Adipose tissue (tissue), 3 donors: ENCODE results near the gene CDC42EP5. TPM values are rescaled to one million over a fixed set of nuclear protein-coding genes. Genes with fewer than 3 reads are reported as not detected.
"Not testable (repeated sequence)": the region's sequence is repeated elsewhere in the genome, so short reads cannot be mapped to it uniquely, and the experiment has no call there.

Source experiments
- H3K27ac ChIP-seq: one replicate; pipeline ENCODE4 v1.5.1; 2013; ENCODE audit warnings: low read depth, low read length
- WGBS, 3 donors: extraction: QIAGEN DNeasy Blood & Tissue Kit; methylation state at CpG; one replicate each; pipeline ENCODE4 v1.1.7; 2013; 5-methylcytosine and 5-hydroxymethylcytosine counted together
- polyA plus RNA-seq, 3 donors: library from polyadenylated mRNA; stranded (reverse); fragments of 200-250 nt; gene quantifications; one replicate each; pipeline ENCODE4 v1.2.3, GENCODE V29; 2013
- donor health status: healthy with polysubstance abuse.
- donor health status: Bipolar disorder and iron deficiency.
- donor health status: healthy.

The CDC42EP5 gene
- polyA plus RNA-seq, 3 donors, result 17.1 to 37.7 (median 20.8) TPM

DNA sequence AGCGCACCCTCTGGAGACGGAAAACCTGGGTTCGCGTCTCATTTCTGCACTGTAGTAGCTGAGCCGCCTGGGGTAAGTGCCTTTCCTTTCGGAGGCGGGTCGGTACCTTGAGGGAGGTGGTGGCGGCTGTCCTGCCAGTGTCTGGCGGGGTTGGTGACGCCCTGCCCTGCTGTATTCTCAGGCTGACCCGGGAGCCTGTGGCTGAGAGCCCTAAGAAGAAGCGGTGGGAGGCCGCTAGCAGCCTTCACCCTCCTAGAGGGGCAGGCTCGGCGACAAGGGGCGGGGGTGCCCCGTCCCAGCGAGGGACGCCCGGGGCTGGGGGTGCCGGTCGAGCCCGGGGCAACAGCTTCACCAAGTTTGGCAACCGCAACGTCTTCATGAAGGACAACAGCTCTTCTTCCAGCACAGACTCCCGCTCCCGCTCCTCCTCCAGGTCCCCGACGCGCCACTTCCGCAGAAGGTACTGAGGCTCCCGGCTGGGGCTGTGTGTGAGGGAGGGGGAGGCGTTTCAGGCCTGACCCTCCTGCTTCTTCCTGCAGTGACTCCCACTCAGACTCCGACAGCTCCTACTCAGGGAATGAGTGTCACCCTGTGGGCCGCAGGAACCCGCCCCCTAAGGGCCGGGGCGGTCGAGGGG, 17.2 kb downstream of the CDC42EP5 start:
- WGBS, 3 donors, result 90 to 94% (median 94%) methylated on average over 40 of the region's 40 CpGs
- H3K27ac ChIP-seq, result no peak overlapping the region

DNA sequence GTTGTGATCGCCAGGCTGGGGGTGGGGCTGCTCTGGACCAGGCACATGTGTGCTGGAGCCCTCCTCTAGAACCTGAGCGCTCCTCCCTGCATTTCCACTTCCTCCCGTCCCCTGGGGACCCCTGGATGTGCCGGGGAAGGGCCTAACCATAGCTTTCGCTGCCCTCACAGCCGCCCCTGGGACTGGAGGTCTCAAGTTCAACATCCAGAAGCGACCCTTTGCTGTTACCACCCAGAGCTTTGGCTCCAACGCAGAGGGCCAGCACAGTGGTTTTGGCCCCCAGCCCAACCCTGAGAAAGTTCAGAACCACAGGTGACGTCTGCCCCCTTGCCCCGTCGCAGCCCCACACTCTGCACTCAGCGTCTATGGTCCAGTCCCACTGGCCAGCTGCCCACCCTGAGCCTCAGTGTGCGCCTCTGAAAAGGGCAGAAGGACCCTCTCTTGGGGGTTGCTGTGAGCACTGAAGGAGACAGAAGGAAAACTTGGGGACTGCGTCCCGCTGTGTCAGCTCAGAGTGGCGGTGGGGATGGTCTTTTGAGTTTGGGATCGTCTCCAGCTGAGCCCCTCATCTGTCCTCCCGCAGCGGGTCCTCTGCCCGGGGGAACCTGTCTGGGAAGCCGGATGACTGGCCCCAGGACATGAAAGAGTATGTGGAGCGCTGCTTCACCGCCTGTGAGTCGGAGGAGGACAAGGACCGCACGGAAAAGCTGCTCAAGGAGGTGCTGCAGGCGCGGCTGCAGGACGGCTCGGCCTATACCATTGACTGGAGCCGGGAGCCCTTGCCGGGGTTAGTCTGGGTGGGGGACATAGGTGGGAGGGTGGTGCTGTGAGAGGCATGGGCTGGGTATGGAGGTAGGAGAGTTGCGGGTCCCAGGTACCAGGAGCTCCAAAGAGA, 18.1 kb downstream of the CDC42EP5 start:
- 88 to 90% (median 90%) methylated on average over 31 to 33 of the region's 33 CpGs for WGBS, 3 donors
- no peak overlapping the region for H3K27ac ChIP-seq

DNA sequence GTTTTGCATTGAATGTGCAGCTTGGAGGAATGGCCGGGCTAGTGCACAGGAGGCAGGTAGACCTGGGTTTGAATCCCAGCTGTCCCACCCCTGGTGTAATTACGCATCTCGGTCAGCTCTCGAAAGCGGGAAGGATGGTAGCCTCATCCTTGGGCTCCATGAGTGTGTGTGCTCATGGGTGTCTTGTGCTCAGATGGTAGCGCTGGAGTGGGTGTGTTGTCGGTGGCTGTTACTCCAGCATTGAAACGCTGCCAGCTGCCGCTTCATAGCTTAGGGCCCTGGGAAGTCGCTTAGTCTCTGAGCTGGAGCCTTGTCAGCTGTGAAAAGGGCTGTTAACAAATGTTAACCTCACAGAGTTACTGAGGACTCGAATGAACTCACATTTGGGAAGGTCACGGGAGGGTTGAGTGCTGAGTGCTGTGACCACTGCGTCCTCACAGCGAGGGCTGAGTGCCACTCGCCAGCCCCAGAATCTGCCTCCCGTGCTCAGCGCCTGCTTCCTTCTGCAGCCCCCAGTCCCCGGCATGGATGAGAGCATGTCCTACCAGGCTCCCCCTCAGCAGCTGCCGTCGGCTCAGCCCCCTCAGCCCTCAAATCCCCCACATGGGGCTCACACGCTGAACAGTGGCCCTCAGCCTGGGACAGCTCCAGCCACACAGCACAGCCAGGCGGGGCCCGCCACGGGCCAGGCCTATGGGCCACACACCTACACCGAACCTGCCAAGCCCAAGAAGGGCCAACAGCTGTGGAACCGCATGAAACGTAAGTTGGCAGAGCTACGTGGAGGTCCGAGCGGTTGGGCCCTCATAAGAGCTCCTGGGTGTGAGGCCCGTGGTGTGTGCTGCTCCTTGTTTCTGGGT, 18.9 kb downstream of the CDC42EP5 start:
- no peak overlapping the region for H3K27ac ChIP-seq
- WGBS, 3 donors, result 87 to 92% (median 90%) methylated on average over 31 of the region's 31 CpGs

DNA sequence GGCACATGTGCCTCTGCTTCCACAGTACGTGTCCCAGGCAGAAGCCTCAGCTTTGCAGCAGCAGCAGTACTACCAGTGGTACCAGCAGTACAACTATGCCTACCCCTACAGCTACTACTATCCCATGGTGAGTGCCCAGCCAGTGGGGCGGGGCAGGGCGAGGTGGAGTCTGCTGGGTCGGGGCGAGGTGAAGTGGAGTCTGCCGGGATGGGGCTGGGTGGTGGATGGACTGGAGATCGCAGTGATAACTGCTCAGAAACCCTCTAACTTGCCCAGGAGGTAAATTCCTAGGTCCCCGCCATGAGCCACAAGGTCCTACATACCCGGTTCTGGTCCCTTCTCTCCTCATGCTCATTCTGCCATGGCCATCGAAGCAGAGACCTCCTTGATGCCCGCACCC, 20.5 kb downstream of the CDC42EP5 start:
- WGBS, 3 donors, result 81 to 90% (median 87%) methylated on average over 11 of the region's 11 CpGs
- no peak overlapping the region for H3K27ac ChIP-seq

DNA sequence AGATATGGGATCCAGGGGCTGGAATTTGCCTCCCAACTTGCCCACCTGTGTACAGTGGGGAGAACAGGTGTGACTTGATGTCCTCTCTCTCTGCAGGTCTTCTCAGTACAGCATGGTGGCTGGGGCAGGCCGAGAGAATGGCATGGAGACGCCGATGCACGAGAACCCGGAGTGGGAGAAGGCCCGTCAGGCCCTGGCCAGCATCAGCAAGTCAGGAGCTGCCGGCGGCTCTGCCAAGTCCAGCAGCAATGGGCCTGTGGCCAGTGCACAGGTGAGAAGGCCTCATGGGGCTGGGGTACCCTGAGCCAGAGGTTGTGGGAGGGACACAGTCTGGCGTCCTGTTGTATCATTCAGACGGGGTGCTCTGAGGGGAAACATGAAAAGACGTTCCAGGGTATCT, 21.1 kb downstream of the CDC42EP5 start:
- 61 to 89% (median 86%) methylated on average over 11 of the region's 11 CpGs for WGBS, 3 donors
- H3K27ac ChIP-seq, result no peak overlapping the region

GRCh38 chr19:54451331-54451871, 21.7 kb downstream of the CDC42EP5 start:
- H3K27ac ChIP-seq, result no peak overlapping the region
- WGBS, 3 donors, result 34 to 56% (median 48%) methylated on average over 9 of the region's 9 CpGs

GRCh38 chr19:54449701-54450069, 23.4 kb downstream of the CDC42EP5 start:
- H3K27ac ChIP-seq, result peak overlapping the region; percentile 38
- WGBS, 3 donors, result 0 to 1% (median 1%) methylated on average over 19 to 21 of the region's 21 CpGs

GRCh38 chr19:54448774-54449700, 24.1 kb downstream of the CDC42EP5 start, which contains the start of gene LENG8:
Gene LENG8 (plus strand): TSS chr19:54449199. CDS start chr19:54451345, 2,146 bp downstream.
- WGBS, 3 donors, result 0 to 1% (median 0%) methylated on average over 89 to 96 of the region's 96 CpGs

DNA sequence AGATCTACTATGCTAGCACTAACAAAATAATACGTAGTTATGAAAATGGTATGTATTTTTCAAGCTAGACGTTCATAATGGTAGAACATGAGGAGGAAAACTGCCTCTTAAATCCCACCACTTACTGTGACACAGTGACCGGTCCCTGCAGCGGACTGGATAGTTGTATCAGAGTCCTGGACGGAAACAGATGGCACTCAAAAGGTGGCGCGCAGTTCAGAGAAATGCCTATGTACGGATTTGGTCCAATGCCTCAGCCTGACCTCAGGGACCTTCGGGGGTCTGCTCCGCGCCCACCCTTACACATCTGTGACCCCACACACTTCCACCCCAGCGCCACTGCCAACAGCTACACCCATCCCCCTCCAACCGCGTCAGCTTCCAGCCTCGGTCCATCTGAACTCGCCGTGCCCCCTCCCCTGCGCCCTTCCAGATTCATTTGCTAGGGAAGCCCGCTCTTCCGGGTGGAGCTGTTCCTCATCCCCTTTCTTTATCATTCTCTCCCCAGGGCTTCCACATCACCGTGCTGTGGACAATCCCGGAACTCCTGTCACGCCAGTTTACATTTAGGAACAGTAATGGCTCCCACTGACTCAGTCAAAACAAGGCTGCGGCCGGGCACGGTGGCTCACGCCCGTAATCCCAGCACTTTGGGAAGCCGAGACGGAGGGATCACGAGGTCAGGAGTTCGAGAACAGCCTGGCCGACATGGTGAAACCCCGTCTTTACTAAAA, 24.9 kb downstream of the CDC42EP5 start:
- WGBS, 3 donors, result 0 to 1% (median 0%) methylated on average over 34 of the region's 34 CpGs

More at GRCh38 chr19:54448774-54449700, 24.1 kb downstream of the CDC42EP5 start, which contains the start of gene LENG8:
- H3K27ac ChIP-seq, result peak within 1 kb of the TSS; percentile 72

GRCh38 chr19:54446349-54446748, 26.7 kb downstream of the CDC42EP5 start:
- 65 to 95% (median 93%) methylated on average over 15 of the region's 15 CpGs for WGBS, 3 donors
- not testable (repeated sequence) for H3K27ac ChIP-seq

More for the DNA sequence above, 24.9 kb downstream of the CDC42EP5 start:
- peak overlapping the region; percentile 72 for H3K27ac ChIP-seq

DNA sequence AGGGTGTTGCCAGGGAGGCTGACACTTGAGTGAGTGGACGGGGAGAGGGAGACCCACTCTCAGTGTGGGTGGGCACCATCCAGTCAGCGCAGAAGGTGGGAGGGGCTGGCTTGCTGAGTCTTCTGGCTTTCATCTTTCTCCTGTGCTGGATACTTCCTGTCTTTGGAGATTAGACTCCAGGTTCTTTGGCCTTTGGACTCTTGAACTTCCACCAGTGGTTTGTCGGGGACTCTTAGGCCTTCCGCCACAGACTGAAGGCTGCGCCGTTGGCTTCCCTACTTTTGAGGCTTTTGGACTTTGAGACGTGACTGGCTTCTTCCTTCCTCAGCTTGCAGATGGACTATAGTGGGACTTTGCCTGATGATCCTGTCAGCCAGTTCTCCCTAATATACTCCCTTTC, 28.4 kb downstream of the CDC42EP5 start:
- no peak overlapping the region for H3K27ac ChIP-seq
- WGBS, 3 donors, result 55 to 86% (median 81%) methylated on average over 7 of the region's 7 CpGs

GRCh38 chr19:54440641-54441040, 32.5 kb downstream of the CDC42EP5 start:
- WGBS, 3 donors, result 49 to 93% (median 91%) methylated on average over 5 of the region's 5 CpGs
- H3K27ac ChIP-seq, result no peak overlapping the region

DNA sequence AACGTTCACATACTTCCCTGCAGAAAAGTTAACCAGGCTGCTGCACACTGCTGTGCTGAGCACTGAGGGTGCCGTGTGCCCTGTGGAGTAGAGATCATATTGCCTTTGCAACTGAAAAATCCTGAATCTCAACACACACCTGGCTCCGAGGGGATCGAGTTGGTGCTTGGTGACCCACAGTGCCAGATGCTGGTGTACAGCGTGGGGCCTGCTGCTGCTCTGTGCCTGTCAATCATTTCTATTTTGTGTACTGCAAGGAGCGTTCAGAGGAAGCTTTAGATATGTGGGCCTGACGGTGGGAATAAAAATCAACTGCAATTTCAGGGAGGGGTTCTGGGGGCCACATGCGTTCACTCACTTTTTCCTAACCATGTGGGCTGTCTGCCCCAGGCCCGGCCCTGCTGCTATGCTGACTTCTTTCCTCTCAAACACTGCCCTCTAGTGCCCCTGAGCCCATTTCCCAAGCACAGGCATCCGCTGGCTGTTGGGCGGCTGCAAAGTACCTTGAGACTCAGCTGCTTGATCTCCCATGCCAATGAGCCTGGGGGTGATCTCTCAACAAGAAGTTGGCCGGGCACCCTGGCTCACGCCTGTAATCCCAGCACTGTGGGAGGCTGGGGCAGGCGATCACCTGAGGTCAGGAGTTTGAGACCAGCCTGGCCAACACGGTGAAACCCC, 33.8 kb downstream of the CDC42EP5 start:
- WGBS, 3 donors, result 25 to 69% (median 68%) methylated on average over 15 of the region's 15 CpGs
- no peak overlapping the region for H3K27ac ChIP-seq

- H3K27ac ChIP-seq, result no peak overlapping the region
- WGBS, 3 donors, result 76 to 80% (median 78%) methylated on average over 10 of the region's 10 CpGs
Observed at GRCh38 chr19:54436628-54437252, 36.4 kb downstream of the CDC42EP5 start.

DNA sequence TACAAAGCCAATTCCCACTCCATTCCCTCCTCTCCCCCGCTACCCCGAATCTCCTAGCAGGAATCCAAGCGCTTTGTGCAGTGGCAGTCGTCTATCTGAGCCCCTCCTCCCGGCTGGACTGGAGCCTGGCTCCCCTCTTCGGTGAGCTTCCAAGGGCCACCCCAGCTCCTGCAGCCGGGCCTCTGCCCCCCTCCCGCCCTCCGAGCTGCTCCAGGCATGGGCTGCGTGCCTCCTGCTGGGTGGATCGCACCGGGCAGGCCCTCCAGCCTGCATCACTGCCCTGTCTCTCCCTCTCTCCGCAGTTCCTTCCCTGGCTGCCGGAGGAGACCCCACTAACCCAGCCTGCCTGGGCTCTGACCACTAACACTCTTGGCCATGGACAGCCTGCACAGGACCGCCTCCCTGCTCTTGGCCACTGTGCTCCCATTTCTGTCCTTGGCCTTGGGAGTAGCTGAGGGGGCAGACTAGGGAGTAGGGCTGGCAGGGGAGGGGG, 37.0 kb downstream of the CDC42EP5 start:
- no peak overlapping the region for H3K27ac ChIP-seq

More for the DNA sequence above, 37.0 kb downstream of the CDC42EP5 start:
- 60 to 66% (median 62%) methylated on average over 11 to 15 of the region's 15 CpGs for WGBS, 3 donors
